Measurements from ENCODE around the gene STK17B.

DNA sequence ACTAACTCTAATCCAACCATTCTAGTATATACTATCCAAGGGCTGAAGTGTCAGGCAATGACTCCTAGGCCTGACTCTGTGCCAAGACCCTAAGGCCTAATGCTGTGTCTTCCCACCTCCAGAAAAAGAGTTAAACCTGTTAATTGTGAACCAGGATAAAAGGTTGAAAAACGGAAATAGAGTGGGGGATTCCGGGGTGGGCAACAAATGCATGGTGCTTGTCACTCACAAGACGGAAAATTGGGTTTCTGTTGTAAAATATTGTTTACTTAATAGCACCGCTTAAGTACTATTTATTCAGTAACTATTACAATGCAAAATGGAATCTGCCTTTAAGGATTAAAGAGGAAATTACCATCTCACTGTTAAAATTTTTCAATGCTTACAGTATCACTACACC, 3.2 kb downstream of the STK17B start:
- TF ChIP-seq, protein P1, sequence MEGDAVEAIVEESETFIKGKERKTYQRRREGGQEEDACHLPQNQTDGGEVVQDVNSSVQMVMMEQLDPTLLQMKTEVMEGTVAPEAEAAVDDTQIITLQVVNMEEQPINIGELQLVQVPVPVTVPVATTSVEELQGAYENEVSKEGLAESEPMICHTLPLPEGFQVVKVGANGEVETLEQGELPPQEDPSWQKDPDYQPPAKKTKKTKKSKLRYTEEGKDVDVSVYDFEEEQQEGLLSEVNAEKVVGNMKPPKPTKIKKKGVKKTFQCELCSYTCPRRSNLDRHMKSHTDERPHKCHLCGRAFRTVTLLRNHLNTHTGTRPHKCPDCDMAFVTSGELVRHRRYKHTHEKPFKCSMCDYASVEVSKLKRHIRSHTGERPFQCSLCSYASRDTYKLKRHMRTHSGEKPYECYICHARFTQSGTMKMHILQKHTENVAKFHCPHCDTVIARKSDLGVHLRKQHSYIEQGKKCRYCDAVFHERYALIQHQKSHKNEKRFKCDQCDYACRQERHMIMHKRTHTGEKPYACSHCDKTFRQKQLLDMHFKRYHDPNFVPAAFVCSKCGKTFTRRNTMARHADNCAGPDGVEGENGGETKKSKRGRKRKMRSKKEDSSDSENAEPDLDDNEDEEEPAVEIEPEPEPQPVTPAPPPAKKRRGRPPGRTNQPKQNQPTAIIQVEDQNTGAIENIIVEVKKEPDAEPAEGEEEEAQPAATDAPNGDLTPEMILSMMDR (IDR thresholded peaks at IDR 0.05), result no peak
- TF ChIP-seq EP300 (IDR thresholded peaks at IDR 0.05) (no peak), POLR2A (IDR thresholded peaks at IDR 0.05; ENCODE audit: low read depth) (no peak)
